Activated CD8-positive, alpha-beta memory T cell treated with anti-CD3 and anti-CD28 coated beads for 24 hours (primary cell): Measurements from ENCODE around the gene ZNF79.

Experiments used
- DNase-seq: peaks from one replicate; pipeline ENCODE4 v3.0.0-alpha.2; 2020

Gene ZNF79

DNA sequence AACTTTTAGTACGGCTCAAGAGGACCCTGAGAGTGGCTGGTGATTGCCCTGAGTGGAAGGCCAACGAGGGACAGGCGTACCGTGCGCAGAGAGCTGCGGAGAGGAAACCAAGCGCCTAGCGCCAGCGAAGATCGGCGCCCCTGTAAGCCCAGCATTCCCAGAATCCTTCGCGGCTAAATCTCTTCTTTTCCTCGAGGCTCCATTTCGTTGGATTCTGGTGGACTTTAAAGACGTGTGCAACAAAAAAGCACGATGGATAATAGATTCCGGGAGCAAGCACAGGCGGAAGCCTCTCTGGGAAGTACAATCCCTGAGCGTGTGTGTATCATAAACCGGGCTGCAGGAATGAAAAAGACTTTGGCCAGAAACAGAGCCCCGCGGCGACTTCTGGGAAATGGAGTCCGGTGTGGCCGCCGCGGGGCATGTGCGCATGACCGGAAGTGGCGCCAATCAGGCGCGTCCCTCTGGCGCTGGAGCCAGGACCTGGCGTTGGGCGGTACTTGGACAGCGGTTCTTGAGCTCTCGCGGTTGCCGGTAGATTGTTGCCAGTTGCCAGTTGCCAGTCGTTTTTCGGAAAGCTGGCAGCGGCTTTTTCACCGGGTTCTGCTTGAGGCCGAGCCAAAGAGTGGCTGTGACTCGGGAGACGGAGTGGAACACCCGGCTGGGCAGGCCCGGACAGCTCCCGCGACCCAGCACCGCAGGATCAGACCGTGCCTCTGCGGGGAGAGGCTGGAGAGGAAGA lies at the start of gene ZNF79:
TSS of gene ZNF79 (plus strand) at position 449 of the 742 bp plus-strand sequence. CDS start 406 bp downstream, outside the sequence.
- peak; percentile 97 for DNase-seq

DNA sequence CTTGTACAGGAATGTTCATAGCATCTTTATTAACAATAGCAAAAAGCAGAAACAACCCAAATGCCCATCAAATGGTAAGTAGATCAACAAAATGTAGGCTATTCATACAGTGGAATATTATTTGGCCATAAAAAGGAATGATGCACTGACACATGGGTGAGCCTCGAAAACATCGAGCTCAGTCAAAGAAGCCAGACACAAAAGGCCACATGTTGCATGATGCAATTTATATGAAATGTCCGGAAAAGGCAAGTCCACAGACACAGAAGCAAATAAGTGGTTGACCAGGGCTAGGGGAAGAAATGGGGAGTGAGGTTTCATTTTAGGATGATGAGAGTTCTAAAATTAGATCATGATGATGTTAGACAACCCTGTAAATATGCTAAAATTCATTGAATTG lies 43.7 kb upstream of the ZNF79 start:
- DNase-seq: peak; percentile 26

DNA sequence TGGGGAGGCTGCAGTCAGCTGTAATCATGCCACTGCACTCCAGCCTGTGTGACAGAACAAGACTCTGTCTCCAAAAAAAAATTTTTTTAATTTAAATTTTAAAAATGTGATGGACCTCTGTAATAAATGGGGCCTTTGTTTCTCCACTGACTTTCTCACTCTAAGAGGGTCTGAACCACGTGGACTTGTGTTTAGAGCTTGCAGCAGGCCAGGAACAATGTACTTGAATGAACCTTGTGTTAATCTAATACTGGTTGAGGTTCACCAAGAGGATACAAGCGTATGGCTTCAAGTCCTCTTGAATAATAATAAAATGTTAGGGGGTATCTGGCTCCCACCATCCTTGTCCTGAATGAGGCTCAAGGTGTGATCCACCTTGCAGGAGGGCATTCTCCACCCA lies 41.6 kb upstream of the ZNF79 start:
- DNase-seq: peak; percentile 46

- DNase-seq: peak; percentile 49
Observed at GRCh38 chr9:127384016-127384730, 40.0 kb upstream of the ZNF79 start.

- peak; percentile 51 for DNase-seq
Observed at GRCh38 chr9:127384901-127385300, 39.3 kb upstream of the ZNF79 start.

DNA sequence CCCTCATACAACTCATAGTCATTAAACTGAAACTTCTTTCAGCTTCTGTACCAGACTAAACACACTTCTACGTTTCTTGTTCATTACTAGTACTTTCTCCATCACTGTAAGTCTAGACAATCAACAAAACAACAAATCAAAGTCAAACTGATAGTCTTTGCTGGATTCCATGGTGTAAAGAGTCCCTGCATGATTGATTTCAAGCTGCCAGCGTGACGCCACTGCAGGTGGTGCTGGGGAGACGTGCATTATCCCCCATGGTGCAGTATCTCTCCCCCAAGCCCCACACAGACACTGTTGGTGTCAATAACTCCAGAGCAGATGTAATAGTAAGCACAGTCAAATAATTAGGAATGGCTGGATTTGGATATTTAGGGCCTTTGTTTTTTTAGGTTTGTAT lies 37.9 kb upstream of the ZNF79 start:
- peak; percentile 43 for DNase-seq

GRCh38 chr9:127386981-127387380 lies 37.2 kb upstream of the ZNF79 start:
- DNase-seq: no peak

GRCh38 chr9:127388037-127388855 lies 35.9 kb upstream of the ZNF79 start:
- DNase-seq: peak; percentile 86

DNA sequence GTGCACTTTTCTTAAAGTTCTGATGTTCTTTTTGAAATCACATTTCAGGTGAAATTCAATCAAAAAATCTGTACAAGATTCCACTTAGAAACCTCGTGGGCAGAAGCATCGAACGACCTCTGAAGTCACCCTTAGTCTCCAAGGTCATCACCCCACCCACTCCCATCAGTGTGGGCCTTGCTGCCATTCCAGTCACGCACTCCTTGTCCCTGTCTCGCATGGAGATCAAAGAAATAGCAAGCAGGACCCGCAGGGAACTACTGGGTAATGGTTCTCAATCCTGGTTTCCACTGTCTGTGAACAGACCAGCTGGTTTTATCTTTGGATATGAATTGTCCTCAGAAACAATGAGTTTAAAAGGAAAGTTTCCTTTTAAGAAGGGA lies 35.3 kb upstream of the ZNF79 start:
- DNase-seq: no peak

DNA sequence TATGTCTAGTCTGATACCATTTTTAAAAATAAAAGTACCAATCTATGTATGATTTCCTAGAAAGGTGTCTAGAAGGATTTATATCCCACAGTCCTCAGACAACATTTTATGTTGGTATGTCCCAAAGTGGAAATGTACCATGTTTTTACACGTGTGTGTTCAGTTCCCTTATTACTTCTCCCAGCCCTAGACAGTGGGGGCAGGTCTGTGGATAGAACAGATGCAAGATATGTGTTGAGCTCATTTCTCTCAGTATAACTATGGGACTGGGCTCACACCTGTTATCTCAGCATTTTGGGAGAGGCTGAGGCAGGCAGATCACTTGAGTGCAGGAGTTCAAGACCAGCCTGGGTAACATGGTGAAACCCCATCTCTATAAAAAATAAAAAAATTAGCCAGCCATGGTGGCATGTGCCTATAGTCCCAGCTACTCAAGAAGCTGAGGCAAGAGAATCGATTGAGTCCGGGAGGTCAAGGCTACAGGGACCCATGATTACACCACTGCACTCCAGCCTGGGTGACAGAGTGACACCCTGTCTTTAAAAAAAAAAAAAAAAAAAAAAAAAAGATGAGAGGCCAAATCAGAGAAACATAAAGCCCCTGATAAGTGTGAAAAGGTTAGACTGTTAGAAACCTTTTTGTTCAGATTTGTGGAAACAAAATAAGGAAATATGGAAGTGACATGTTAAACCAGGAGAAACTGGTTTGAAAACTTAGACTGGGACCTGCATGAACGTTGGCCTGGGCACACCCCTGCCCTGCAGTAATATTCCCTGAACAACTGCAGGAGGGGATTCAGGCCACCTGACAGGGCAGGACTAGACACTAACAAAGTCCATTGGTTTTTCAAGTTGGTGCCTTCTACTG lies 34.6 kb upstream of the ZNF79 start:
- no peak for DNase-seq

DNA sequence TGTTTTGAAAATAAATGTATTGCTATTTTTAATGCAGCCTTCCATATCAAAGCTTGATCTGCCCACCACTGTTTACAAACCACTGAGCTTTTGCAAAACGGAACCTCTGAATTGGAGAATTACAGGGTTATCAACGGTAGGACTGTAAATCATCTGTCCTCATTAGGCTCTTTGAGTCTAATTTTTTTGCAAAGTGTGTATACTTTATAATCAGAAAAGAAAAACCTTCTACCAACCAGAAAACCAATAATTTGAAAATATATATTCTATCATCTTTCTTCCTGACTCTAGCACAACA lies 34.0 kb upstream of the ZNF79 start:
- DNase-seq: no peak

DNA sequence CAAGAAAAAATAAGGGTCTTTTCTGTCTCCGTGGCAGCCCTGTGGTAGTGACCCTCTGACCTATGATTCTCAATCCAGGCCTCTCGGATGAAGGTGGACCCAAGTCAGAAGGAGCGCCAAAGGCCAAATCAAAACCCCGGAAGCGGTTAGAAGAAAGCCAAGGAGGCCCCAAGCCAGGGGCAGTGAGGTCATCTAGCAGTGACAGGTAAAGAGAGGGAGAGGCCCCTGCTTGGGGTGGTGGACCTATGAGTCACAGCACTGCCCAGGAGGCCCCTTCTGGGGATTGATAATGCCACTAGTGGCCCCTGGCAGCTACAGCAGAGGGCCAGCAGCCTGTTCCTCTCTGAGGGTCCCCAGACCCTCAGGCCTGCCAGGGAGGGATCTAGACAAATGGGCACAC lies 33.6 kb upstream of the ZNF79 start:
- DNase-seq: no peak

DNA sequence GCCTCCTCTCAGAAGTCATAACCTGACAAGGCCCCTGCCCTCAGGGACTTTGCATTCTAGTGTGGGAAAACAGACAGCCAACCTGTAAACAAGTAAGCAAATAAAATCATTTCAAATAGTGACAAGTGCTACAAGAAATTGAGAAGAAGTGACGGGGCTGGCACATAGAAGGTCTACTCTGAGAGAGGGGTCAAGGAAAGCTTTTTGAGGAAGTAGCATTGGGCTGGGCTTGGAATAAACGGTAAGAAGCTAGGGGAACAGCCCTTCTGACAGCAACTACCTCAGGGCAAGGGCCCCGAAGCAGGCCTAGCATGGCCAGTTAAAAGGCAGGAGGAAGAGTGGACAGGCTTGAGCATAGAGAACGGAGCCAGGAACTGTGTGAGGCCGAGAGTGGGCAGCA lies 32.0 kb upstream of the ZNF79 start:
- no peak for DNase-seq

DNA sequence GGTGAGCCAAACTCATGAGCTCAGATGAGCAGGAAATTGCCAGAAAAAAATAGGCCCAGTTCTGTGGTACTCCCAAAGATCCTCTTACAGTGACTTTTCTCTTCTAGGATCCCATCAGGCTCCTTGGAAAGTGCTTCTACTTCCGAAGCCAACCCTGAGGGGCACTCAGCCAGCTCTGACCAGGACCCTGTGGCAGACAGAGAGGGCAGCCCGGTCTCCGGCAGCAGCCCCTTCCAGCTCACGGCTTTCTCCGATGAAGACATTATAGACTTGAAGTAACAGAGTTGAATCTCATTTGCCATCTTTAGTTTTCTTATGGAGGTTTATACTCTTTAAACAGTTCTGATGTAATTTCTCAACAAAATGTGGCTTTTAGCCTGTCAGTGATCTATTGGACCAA lies 31.2 kb upstream of the ZNF79 start:
- DNase-seq: no peak

- no peak for DNase-seq
Observed at GRCh38 chr9:127393645-127394044, 30.5 kb upstream of the ZNF79 start.

GRCh38 chr9:127395497-127396252 lies 28.5 kb upstream of the ZNF79 start:
- no peak for DNase-seq

DNA sequence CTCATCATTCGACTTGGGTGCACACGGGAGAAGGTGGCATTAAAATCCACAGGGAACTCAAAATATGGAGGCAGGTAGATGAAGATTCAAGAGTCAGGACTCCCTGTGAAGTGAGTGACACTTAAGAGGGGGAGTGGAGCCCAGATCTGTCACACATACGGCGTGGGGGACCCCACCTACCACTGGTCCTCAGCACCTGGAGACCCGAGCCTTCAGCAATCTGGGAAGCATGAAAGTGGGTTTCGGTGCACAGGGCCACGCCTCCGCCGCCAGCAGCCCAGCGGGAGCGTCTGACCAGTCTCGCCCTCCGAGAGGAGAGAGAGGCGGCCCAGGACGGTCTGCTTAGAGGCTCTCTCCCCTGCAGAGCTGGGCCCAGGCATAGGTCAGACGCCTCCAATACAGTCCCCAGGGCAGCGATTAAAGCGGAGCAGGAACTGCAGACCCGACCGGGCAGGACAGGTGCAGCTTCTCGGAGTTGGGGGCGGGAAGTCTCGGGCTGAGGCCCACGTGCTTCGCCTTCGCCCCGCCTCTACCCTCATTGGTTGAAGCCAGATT lies 27.9 kb upstream of the ZNF79 start:
- DNase-seq: no peak

- peak; percentile 93 for DNase-seq
Observed at GRCh38 chr9:127396808-127397645, 27.2 kb upstream of the ZNF79 start, which contains the start of gene SLC2A8. TSS of gene SLC2A8 (plus strand) at chr9:127397169. CDS start at chr9:127397231, 62 bp downstream.

DNA sequence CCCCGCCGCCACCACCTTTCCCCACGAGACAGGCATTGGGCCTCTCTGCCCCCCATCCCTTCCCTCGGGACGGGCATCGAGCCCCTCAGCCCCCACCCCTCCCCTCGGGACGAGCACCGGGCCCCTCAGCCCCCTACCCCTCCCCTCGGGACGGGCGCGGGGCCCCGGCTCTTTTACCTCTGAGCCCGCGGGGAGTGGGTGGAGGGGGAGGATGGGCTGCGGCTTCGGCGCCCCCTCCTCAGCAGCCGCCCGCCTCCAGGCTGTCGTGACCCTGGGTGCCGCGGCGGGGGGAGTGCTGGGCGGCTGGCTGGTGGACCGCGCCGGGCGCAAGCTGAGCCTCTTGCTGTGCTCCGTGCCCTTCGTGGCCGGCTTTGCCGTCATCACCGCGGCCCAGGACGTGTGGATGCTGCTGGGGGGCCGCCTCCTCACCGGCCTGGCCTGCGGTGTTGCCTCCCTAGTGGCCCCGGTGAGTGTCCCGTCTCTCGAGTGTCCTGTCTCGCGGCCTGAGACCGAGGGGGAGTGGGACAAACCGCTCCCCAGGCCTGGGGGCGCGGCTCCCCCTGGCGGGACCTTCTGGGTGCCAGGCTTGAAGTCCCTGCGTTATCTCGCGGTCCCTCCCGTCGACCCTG lies 26.4 kb upstream of the ZNF79 start:
- peak; percentile 81 for DNase-seq

DNA sequence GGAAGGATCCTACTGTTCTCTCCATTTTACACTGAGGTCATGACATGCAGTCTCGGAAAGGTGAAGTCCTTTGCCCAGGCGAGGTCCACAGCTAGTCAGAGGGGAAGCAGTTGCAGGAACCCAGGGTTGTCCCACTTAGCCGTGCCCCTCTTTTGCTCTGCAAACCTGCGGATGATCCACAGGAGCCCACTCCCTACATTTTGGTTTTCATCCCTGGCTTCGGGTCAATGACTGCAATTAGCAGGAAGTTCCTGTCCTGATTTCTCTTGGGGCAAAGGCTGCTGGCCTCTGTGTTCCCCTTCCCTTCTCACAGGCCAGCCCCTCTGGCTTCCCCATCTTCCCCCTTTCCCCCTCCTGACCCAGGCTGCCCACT lies 25.9 kb upstream of the ZNF79 start:
- no peak for DNase-seq
